Epithelial cell of esophagus (primary cell): ENCODE measurements around the gene POU2AF3.
"Not testable (repeated sequence)": the region's sequence is repeated elsewhere in the genome, so short reads cannot be mapped to it uniquely, and the experiment has no call there.

Experiments
- DNase-seq: peaks from one replicate; pipeline ENCODE4 v3.0.0; 2010; ENCODE audit warnings: low read depth
- H3K4me3 ChIP-seq: 2 replicates; pipeline ENCODE4 v1.5.1; 2011; ENCODE audit warnings: mild to moderate bottlenecking, low read length, control low read depth
- TF ChIP-seq, protein P1 (sequence below): IDR thresholded peaks from 2 replicates; pipeline ENCODE4 v1.5.1; 2011; ENCODE audit warnings: low read depth, mild to moderate bottlenecking, low read length, control low read depth, inconsistent platforms; ENCODE audit not compliant: insufficient read depth; ENCODE audit errors: missing control alignments

The POU2AF3 gene

DNA sequence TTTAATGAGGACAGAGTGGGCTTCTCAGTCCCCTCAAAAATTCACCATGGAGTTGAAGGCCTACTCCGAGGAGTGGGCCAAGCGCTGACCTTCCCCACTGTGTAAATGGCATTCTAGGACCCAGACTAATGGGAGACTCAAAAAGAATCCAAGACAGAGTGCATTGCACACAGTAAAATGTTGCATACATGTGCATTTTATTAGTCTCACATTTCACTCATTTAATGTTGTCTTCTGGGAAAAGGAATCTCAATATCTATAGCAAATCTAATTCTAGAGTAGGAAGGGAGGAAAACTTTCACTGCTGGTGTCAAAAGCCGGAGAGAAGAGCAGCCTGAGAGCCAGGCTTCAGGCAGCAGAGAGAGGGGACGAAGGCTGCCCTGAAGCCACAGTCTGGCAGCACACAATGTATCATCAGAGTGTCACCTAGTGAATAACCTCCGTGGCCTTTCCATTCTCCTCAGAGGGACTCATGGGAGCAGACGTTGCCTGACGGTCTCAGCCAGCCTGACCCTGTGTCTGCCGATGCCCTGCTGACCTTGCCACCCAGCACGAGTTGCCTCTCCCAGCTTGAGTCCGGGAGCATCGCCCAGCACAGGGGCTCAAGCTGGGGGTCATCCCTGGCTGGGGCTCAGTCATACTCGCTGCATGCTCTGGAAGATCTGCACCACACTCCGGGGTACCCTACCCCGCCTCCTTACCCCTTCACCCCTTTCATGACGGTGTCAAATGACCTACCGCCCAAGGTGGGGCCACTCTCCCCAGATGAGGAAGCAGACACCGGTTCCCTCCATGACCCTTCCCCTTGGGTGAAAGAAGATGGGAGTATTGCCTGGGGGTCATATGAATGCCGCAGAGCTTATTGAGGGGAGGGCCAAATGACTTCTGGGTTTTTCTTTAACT is 12.9 kb upstream of the POU2AF3 start:
- TF ChIP-seq, protein P1, sequence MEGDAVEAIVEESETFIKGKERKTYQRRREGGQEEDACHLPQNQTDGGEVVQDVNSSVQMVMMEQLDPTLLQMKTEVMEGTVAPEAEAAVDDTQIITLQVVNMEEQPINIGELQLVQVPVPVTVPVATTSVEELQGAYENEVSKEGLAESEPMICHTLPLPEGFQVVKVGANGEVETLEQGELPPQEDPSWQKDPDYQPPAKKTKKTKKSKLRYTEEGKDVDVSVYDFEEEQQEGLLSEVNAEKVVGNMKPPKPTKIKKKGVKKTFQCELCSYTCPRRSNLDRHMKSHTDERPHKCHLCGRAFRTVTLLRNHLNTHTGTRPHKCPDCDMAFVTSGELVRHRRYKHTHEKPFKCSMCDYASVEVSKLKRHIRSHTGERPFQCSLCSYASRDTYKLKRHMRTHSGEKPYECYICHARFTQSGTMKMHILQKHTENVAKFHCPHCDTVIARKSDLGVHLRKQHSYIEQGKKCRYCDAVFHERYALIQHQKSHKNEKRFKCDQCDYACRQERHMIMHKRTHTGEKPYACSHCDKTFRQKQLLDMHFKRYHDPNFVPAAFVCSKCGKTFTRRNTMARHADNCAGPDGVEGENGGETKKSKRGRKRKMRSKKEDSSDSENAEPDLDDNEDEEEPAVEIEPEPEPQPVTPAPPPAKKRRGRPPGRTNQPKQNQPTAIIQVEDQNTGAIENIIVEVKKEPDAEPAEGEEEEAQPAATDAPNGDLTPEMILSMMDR: no peak
- no peak overlapping the region for H3K4me3 ChIP-seq
- no peak for DNase-seq

DNA sequence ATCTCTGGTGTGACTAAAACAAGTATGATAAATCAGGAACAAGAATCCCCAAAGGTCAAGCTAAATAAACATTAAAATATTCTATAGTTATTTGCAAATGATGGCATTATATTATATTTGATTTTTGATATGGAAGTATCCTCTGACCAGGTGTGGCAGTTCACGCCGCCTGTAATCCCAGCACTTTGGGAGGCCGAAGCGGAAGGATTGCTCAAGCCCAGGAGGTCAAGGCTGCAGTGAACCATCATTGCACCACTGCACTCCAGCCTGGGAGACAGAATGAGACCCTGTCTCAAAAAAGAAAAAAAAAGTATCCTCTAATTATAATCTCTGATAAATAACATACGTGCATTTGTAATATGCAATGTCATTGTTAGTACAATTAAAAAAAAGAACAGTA is 6.6 kb upstream of the POU2AF3 start:
- no peak overlapping the region for H3K4me3 ChIP-seq
- DNase-seq: no peak
- TF ChIP-seq, protein P1: no peak

DNA sequence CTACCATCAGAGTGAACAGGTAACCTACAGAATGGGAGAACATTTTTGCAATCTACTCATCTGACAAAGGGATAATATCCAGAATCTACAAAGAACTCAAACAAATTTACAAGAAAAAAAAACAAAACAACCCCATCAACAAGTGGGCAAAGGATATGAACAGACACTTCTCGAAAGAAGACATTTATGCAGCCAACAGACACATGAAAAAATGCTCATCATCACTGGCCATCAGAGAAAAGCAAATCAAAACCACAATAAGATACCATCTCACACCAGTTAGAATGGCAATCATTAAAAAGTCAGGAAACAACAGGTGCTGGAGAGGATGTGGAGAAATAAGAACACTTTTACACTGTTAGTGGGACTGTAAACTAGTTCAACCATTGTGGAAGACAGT is 5.9 kb upstream of the POU2AF3 start:
- not testable (repeated sequence) for DNase-seq, H3K4me3 ChIP-seq

DNA sequence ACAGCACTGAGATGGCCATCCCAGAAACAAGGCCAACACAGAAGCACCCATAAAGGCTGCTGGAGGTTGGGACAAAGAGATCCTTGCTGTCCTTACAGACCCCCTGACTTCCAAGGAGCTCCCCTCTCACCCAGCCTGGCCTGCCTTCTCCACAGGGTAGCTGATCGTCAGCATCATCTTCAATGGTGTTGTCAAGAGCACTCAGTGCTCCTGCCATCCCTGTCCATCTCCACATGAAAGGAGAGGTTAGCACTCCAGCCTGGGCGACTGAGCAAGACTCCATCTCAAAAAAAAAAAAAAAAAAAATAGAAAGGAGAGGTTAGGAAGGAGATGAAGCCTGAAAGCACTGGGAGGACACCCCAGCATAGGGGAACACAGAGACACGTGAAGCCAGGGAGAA is 2.1 kb upstream of the POU2AF3 start:
- H3K4me3 ChIP-seq: no peak overlapping the region
- DNase-seq: no peak
- TF ChIP-seq, protein P1: no peak

DNA sequence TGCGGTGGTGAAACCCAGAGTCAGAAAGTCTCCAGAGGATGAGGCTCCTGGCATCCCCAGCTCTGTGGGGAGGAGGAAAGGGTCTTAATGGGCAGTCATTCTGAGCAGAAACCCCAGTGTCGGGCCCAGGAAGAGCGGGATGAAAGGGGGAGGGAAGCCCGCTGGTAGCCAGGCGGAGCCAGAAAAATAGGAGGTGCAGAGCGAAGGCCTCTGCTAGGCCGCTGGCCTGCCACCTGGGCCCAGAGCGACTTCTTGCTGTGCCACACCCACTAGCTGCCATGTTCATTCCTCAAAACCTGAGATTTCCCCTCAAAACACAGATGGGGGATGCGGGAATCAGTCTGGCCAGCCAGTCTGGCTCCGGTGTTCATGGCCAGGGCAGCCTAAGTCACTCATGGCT is 650 bp upstream of the POU2AF3 start:
- TF ChIP-seq, protein P1: no peak
- H3K4me3 ChIP-seq: no peak overlapping the region
- DNase-seq: no peak

DNA sequence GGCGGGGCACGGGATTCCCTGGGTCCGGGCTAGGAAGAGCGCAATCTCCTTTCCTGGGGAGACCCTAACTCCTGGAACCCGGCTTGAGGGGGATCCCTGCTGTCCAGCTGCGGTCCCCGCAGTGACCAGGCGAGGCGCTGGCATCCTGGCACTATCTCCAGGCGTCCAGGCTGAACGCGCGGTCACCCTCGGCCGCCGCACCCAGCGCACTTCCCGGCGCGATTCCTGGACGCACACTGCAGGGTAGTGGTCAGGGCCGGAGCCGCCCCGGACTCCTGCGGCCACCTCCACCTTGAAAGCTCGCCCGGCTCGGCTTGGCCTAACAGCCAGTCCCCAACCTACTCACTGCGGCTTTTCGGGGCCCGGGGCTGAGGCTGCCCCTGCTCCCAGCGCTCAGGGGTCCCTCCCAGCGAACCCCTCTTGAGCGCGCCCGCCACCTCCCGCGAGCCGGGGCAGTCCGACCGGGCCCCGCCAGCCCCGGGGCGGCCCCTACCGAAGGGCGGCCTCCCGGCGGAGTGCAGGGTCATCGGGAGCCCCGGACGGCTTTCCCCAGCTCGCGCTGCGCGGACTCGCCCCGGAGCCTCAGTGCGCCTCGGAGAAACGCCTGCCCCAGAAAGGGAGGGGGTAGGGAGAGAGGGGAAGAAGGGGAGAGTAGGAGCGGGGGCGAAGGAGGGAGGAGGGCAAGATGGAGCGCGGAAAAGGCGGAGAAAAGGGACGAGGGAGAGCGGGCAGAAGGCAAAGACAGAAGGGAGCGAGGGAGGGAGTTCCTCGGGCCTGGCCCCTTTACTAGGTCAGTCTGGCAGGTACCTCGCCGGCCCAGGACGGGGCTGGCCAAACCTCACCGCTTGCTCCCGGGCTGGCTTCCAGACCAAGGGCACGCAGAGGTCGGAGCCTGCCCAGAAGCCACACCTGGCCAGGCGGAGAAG is 1.0 kb downstream of the POU2AF3 start:
- peak overlapping the region; percentile 36 for H3K4me3 ChIP-seq
- DNase-seq: peak; percentile 9
- TF ChIP-seq, protein P1: peak; percentile 40

DNA sequence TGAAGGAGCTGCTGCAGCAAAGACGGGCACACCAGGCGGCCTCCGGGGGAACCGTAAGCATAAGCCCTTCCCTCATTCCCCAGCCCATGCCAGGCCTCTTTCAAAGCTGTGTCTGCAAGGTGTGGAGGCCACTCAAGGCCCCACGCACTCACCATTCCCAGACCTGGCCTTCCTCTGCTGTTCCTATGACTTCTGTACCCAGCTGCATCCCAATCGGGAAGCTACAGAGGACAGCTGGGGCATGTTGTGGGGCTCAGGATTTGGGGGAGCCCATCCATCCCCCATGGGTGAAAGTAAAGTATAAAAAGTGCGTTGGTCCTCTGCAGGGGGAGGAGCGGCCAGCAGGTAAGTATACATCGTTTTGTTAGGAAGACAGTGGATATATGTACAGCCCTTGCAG is 2.2 kb downstream of the POU2AF3 start:
- no peak overlapping the region for H3K4me3 ChIP-seq
- TF ChIP-seq, protein P1: no peak
- no peak for DNase-seq
